ENCODE results near the gene ARHGAP44. TPM values are rescaled to one million over a fixed set of nuclear protein-coding genes. Genes with fewer than 3 reads are reported as not detected.

The ARHGAP44 gene, protein sequence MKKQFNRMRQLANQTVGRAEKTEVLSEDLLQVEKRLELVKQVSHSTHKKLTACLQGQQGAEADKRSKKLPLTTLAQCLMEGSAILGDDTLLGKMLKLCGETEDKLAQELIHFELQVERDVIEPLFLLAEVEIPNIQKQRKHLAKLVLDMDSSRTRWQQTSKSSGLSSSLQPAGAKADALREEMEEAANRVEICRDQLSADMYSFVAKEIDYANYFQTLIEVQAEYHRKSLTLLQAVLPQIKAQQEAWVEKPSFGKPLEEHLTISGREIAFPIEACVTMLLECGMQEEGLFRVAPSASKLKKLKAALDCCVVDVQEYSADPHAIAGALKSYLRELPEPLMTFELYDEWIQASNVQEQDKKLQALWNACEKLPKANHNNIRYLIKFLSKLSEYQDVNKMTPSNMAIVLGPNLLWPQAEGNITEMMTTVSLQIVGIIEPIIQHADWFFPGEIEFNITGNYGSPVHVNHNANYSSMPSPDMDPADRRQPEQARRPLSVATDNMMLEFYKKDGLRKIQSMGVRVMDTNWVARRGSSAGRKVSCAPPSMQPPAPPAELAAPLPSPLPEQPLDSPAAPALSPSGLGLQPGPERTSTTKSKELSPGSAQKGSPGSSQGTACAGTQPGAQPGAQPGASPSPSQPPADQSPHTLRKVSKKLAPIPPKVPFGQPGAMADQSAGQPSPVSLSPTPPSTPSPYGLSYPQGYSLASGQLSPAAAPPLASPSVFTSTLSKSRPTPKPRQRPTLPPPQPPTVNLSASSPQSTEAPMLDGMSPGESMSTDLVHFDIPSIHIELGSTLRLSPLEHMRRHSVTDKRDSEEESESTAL
- 0.42 and 0.55 TPM in 2 replicates for total RNA-seq
- 0.11 and 0.19 TPM in 2 replicates for polyA plus RNA-seq
- polyA plus RNA-seq (2011; cell fraction: cytosol; rRNA removed) = 0.08 TPM in 2 replicates
- 0.13 and 0.15 TPM in 2 replicates for polyA plus RNA-seq (2011; cell fraction: nucleus; rRNA removed)
- 0.31 and 0.32 TPM in 2 replicates for polyA plus RNA-seq (2012)
- polyA minus RNA-seq = not detected in 2 replicates
- not detected for polyA minus RNA-seq (2011; cell fraction: cytosol; rRNA and poly(A)+ RNA removed)
- 0.29 and 0.67 TPM in 2 replicates for polyA minus RNA-seq (2011; cell fraction: nucleus; rRNA and poly(A)+ RNA removed)
- Bru-seq, nascent RNA = percentile 17 among the genes with signal in this experiment
- percentile 17 among the genes with signal in this experiment for BruChase-seq, experiment 1, labeled RNA remaining after a 6-hour chase
- BruChase-seq, experiment 2, labeled RNA remaining after a 2-hour chase = percentile 21 among the genes with signal in this experiment
- long read RNA-seq, full-length matches to known transcripts = 2 of 3 reads
- long read RNA-seq, partial matches to known transcripts = 1 of 3 reads
- long read RNA-seq, other reads (novel, unspliced or antisense) = 0 of 3 reads

- POLR2A ChIA-PET = no interaction called here
- Histone ChIP-seq H2AFZ (ENCODE audit: low read depth, low read length) (peak within 1 kb of the TSS; percentile 67), H3K9ac (replicated peaks; ENCODE audit: extremely low read depth, insufficient read depth, low read length) (no peak within 1 kb of the TSS), H3K79me2 (ENCODE audit: control insufficient read depth, insufficient read depth, low read length) (no peaks in the 10 kb centered on the region), H3K4me1 (ENCODE audit: control insufficient read depth, extremely low read depth, insufficient read depth, low read length) (no peaks in the 10 kb centered on the region), H3K36me3 (ENCODE audit: control insufficient read depth in 2 of 2, extremely low read depth in 1 of 2, insufficient read depth in 2 of 2, low read length in 2 of 2) (no peaks in the 10 kb centered on the region), H4K20me1 (replicated peaks; ENCODE audit: control insufficient read depth, extremely low read depth, insufficient read depth, low read length) (no peaks in the 10 kb centered on the region), H3K9me3 (replicated peaks; ENCODE audit: control insufficient read depth, insufficient read depth, low read length) (no peaks in the 10 kb centered on the region), H3K27me3 (ENCODE audit: control insufficient read depth in 2 of 2, insufficient read depth in 2 of 2, low read length in 2 of 2) (peaks cover 0 to 14% of the 10 kb centered on the region in 2 experiments), H3K4me3 (replicated peaks in 1 of 3; ENCODE audit: insufficient read depth in 1 of 3, low read depth in 1 of 3, low read length in 3 of 3) (peak within 1 kb of the TSS in 1 of 3 experiments; percentile 45), H3K9me1 (replicated peaks; ENCODE audit: control insufficient read depth, extremely low read depth, insufficient read depth, low read length) (no peaks in the 10 kb centered on the region), H3K27ac (ENCODE audit: insufficient read depth, low read depth, low read length) (no peak within 1 kb of the TSS), H3K4me2 (ENCODE audit: insufficient read depth, low read length) (peak within 1 kb of the TSS; percentile 34)
- FAIRE-seq = peak; percentile 8
- no TSS peak for BruUV-seq (replicated peaks)
- CTCF ChIA-PET = no interaction called here
- TF ChIP-seq MAX (IDR thresholded peaks at IDR 0.05; ENCODE audit: insufficient read depth, insufficient read length) (no peak), EZH2 (IDR thresholded peaks at IDR 0.05; ENCODE audit: borderline replicate concordance, low read depth, low read length, severe bottlenecking) (peak; percentile 36)
- dilution Hi-C loops (cut with MboI; ENCODE audit: extremely low pct_ligation_motif_present, low sequenced_read_pairs) (no loop called here), intact Hi-C loops (cut with micrococcal nuclease) (no loop called here)
- DNase-seq (ENCODE audit: low read depth, low spot score) = no peak
These were observed at the start of gene ARHGAP44 for GRCh38 chr17:12789481-12790248. ARHGAP44 (plus strand) TSS chr17:12789498; CDS start chr17:12789839, 341 bp downstream.

Measured in endothelial cell of umbilical vein (primary cell).